HG03442 (cell line): ENCODE measurements around the gene NDUFS1.
"Not testable (repeated sequence)": the region's sequence is repeated elsewhere in the genome, so short reads cannot be mapped to it uniquely, and the experiment has no call there.

Experiments used
- ATAC-seq: cut with Tn5 transposase; IDR thresholded peaks from one replicate; pipeline ENCODE4 v1.9.1; 2021; ENCODE audit warnings: mild to moderate bottlenecking, moderate library complexity; ENCODE audit not compliant: unreplicated experiment

The NDUFS1 gene

GRCh38 chr2:206163251-206163880 is 4.1 kb upstream of the NDUFS1 start:
- no peak for ATAC-seq

DNA sequence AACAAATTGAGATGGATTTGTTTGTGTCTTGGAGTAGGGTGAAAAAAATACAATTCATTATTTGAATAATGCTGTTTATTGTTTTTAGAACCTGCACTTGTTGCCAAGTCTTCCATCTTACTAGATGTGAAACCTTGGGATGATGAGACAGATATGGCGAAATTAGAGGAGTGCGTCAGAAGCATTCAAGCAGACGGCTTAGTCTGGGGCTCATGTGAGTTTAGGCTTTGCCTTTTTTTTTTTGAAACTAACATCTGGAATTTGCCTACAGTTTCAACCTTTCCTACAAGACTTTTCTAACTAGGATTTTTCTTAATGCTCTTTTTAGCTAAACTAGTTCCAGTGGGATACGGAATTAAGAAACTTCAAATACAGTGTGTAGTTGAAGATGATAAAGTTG is 3.2 kb upstream of the NDUFS1 start:
- ATAC-seq, result not testable (repeated sequence)

- no peak for ATAC-seq
These were observed 1.5 kb upstream of the NDUFS1 start for GRCh38 chr2:206160807-206161179.

GRCh38 chr2:206160125-206160806 is 1.0 kb upstream of the NDUFS1 start:
- ATAC-seq, result peak; percentile 41

- peak; percentile 6 for ATAC-seq
These were observed 490 bp downstream of the NDUFS1 start for GRCh38 chr2:206158563-206159345.

DNA sequence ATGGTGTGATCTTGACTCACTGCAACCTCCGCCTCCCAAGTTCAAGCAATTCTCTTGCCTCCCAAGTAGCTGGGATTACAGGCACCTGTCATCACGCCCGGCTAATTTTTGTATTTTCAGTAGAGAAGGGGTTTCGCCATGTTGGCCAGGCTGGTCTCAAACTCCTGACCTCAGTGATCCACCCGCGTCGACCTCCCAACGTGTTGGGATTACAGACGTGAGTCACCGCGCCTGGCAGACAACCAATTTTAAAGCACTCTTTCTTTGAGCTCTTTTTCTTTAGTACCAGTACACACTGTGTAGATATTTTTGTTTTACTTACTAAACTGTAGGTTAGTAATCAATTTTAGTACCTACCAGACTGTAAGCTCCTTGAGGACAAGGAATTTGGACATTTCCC is 2.2 kb downstream of the NDUFS1 start:
- ATAC-seq, result not testable (repeated sequence)

GRCh38 chr2:206154197-206154596 is 5.0 kb downstream of the NDUFS1 start:
- ATAC-seq, result peak; percentile 74

DNA sequence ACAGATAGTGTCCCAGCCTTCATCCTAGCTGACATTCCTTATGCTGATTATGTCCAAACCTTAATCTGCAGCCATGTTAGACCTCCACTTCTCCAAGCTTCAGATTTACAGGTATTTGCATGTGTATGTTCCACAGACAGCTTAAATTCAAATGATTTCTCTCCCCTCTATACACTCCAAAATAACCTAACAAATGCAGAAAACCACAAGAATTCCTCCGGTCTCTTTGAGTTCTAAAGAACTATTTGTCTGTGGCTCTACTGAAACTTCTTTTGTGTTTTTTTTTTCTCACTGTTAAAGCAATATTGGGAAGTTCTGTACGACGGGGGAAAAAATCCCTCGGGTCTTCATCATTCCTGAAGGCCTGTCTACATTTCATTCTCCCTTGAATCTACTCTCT is 8.6 kb downstream of the NDUFS1 start:
- ATAC-seq, result no peak

DNA sequence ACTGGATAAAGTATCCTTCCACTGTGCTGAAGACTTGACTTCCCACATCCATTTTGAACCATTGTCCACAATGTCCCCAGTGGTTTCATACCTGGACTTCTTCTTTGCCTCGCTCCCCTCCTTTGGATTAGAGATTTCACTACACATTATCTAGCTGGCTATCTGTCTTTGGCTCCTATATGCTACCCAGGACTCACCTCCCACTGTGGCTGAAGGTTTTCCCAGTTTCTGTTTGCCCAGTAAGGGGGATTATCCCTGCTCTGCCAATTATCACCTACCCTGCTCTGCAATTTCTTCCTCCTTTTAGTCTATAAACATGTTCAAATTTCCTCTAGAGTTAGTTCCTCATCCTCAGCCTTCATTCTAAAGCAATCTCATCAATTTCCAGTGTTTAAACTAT is 9.1 kb downstream of the NDUFS1 start:
- no peak for ATAC-seq

DNA sequence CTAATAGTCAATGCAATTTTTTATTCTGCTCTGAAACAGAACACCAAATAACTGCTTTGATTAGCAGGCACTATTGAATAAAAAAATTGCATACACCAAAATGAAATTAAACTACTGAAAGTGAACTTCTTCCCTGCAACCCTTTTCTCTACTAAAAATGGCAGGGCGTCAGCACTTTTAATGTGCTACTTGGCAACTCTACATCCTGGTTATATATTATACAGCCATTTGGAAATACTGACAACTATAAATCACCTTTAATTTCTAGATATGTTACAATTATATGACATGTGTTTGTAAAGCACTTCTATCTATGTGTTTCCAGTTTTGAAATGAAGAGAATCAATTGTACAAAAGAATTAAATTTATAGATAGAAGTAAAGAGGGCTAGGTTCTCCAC is 9.9 kb downstream of the NDUFS1 start:
- no peak for ATAC-seq

GRCh38 chr2:206145665-206146064 is 13.6 kb downstream of the NDUFS1 start:
- no peak for ATAC-seq

DNA sequence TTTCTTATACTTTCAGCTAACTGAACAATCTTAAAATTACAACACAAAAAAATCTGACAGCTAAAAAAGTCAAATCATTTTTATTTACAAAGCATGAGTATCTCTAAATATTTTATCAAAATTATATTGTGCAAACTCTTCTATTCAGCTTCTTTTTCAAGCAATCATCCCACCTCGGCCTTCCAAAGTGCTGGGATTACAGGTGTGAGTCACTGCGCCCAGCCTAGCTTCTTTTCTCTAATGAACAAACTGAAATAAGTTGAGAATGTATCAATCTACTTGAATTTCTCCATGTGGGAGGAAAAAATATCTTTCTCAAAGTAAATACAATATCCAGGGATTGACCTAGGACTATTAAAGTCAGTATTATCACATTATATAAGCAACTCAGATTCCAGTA is 14.9 kb downstream of the NDUFS1 start:
- ATAC-seq, result no peak

- ATAC-seq, result no peak
These were observed 15.8 kb downstream of the NDUFS1 start for GRCh38 chr2:206143451-206143850.

DNA sequence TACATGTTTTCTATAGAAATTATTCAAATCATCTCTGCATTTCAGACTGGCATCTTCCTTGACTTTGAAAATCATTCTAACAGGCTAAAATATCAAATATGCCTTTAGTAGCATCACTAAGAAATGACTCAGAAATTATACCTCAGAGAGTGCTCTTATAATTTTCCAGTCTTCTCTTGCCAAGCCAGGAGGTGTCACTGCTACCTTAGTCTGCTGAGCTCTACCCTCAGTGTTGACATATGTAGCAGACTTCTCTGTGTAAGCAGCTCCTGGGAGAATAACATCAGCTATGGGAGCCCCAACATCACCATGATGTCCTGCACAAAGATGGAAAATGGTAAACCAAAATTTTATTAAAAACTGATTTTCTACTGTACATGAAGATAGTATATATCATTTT is 31.6 kb downstream of the NDUFS1 start:
- no peak for ATAC-seq

GRCh38 chr2:206125901-206126300 is 33.3 kb downstream of the NDUFS1 start:
- no peak for ATAC-seq

GRCh38 chr2:206122569-206122968 is 36.7 kb downstream of the NDUFS1 start:
- not testable (repeated sequence) for ATAC-seq

GRCh38 chr2:206116278-206116677 is 43.0 kb downstream of the NDUFS1 start:
- no peak for ATAC-seq

- no peak for ATAC-seq
These were observed 44.1 kb downstream of the NDUFS1 start for GRCh38 chr2:206115026-206115578.

- no peak for ATAC-seq
These were observed 46.2 kb downstream of the NDUFS1 start for GRCh38 chr2:206112846-206113547.

DNA sequence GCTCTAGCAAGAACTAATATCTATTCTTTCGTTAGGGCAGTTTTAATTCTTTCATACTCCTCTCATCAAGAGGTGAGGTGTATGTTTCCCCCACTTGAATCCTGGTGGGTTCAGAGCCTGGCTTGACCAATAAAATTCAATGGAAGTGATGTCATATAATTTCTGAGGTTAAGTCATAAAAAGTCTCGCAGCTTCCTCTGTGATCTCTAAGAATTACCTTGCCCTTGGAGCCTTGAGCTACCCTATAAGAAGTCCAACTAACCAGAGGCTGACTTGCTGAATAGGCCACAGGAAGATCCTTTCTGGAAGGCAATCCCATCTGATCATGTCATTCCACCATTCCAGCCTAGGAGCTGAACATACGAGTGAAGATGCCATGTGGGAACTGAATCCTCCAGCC is 47.1 kb downstream of the NDUFS1 start:
- no peak for ATAC-seq

GRCh38 chr2:206108713-206109112 is 50.5 kb downstream of the NDUFS1 start:
- ATAC-seq, result no peak
